GM12878 (cell line): ENCODE results near the gene OPN4. TPM values are rescaled to one million over a fixed set of nuclear protein-coding genes. Genes with fewer than 3 reads are reported as not detected.

Experiments used
- ATAC-seq: fragments of 200-7000 bp; cut with Tn5 transposase; 3 replicates; pipeline ENCODE4 v1.9.1; 2020; ENCODE audit warnings: mild to moderate bottlenecking, moderate library complexity
- BruUV-seq: library from RNA; stranded (reverse); fragments of 400-500 nt; replicated peaks from 2 replicates; lab custom pipeline; 2021; lab: Mats Ljungman, UMichigan
- CTCF ChIA-PET: fragments of 300-600 bp; sonication (Branson Sonifier 250); formaldehyde crosslinking; extraction: SDS; loops from one replicate; lab custom pipeline; 2021; ENCODE audit warnings: inconsistent platforms; lab: Yijun Ruan, JAX
- POLR2A ChIA-PET: fragments of 350-600 bp; formaldehyde crosslinking; extraction: SDS; loops from one replicate; lab custom pipeline; 2021; ENCODE audit warnings: inconsistent platforms; lab: Charles Lee
- RAD21 ChIA-PET: fragments of 300-600 bp; sonication (Branson Sonifier 250); formaldehyde crosslinking; loops from one replicate; lab custom pipeline; 2023; ENCODE audit warnings: antibody characterized with exemption; ENCODE audit not compliant: unreplicated experiment; lab: Charles Lee
- SMC1A ChIA-PET: fragments of 300-600 bp; sonication (Branson Sonifier 250); formaldehyde crosslinking; loops from one replicate; lab custom pipeline; 2023; ENCODE audit not compliant: unreplicated experiment, uncharacterized antibody; lab: Charles Lee
- DNase-seq: peaks from one replicate; pipeline ENCODE4 v3.0.0-alpha.2; 2011; ENCODE audit warnings: low read depth, low spot score
- FAIRE-seq: peaks from 3 replicates; lab custom pipeline; 2011; peaks lifted over from hg19 to GRCh38; lab: Jason Lieb, UNC
- H2AFZ ChIP-seq: 2 replicates; pipeline ENCODE4 v1.6.0; 2011; ENCODE audit warnings: low read depth, low read length, control low read depth; ENCODE audit not compliant: control insufficient read depth
- H3K27ac ChIP-seq: 2 replicates; pipeline ENCODE4 v1.5.1; 2011; ENCODE audit warnings: control low read depth; ENCODE audit not compliant: control insufficient read depth, insufficient read depth
- H3K27me3 ChIP-seq, 2 experiments: replicated peaks in 1 of 2; 2 replicates each; pipeline versions ENCODE4 v1.6.0 to v1.6.1; 2011; ENCODE audit warnings: low read length in 1 of 2; ENCODE audit not compliant: control insufficient read depth in 2 of 2, insufficient read depth in 2 of 2
- H3K36me3 ChIP-seq, 2 experiments: 2 replicates each; pipeline ENCODE4 v1.5.1; 2011; ENCODE audit warnings: low read length in 1 of 2; ENCODE audit not compliant: control insufficient read depth in 2 of 2, insufficient read depth in 2 of 2
- H3K4me1 ChIP-seq: 2 replicates; pipeline ENCODE4 v1.6.1; 2011; ENCODE audit warnings: mild to moderate bottlenecking, low read length, moderate library complexity, mixed read lengths; ENCODE audit not compliant: control insufficient read depth, insufficient read depth
- H3K4me2 ChIP-seq: 2 replicates; pipeline ENCODE4 v1.6.0; 2011; ENCODE audit warnings: control low read depth; ENCODE audit not compliant: control insufficient read depth, insufficient read depth
- H3K4me3 ChIP-seq: fragments of 200-600 bp; sonication (generic); 2 replicates; pipeline ENCODE4 v1.5.1; 2016
- H3K79me2 ChIP-seq: 2 replicates; pipeline ENCODE4 v1.6.0; 2011; ENCODE audit warnings: low read length; ENCODE audit not compliant: control insufficient read depth, insufficient read depth
- H3K9ac ChIP-seq: 2 replicates; pipeline ENCODE4 v1.8.0; 2011; ENCODE audit warnings: low read length, control low read depth, mixed read lengths; ENCODE audit not compliant: control insufficient read depth, insufficient read depth
- H3K9me3 ChIP-seq: replicated peaks from 3 replicates; pipeline ENCODE4 v1.5.1; 2011; ENCODE audit warnings: mild to moderate bottlenecking, low read length; ENCODE audit not compliant: control insufficient read depth, insufficient read depth
- H4K20me1 ChIP-seq: 2 replicates; pipeline ENCODE4 v1.6.0; 2011; ENCODE audit not compliant: control insufficient read depth, insufficient read depth
- BHLHE40 ChIP-seq, 2 experiments: fragments of 450-650 bp in 1 of 2; IDR thresholded peaks; 2 replicates each; pipeline ENCODE4 v1.6.1; 2011 to 2017; ENCODE audit warnings: low read depth in 2 of 2, borderline replicate concordance in 1 of 2, improper control_type of control experiment in 1 of 2, low read length in 1 of 2, mild to moderate bottlenecking in 1 of 2
- CBX5 ChIP-seq: sonication (generic); IDR thresholded peaks from 2 replicates; pipeline ENCODE4 v1.6.1; 2016; ENCODE audit warnings: low read depth, moderate library complexity, mild to moderate bottlenecking, inconsistent platforms
- DPF2 ChIP-seq: fragments of 450-650 bp; IDR thresholded peaks from 2 replicates; pipeline ENCODE4 v1.6.1; 2017; ENCODE audit warnings: mild to moderate bottlenecking
- EGR1 ChIP-seq, 2 experiments: IDR thresholded peaks; 1 replicate in 1 of 2; 2 replicates in 1 of 2; pipeline ENCODE4 v1.6.1; 2011 to 2012; ENCODE audit warnings: low read depth in 2 of 2, low read length in 2 of 2, borderline replicate concordance in 1 of 2, mild to moderate bottlenecking in 1 of 2, moderate library complexity in 1 of 2
- ESRRA ChIP-seq: IDR thresholded peaks from 2 replicates; pipeline ENCODE4 v1.6.1; 2012; ENCODE audit warnings: mild to moderate bottlenecking, low read length, improper control_type of control experiment
- FOXK2 ChIP-seq: fragments of 450-650 bp; IDR thresholded peaks from 2 replicates; pipeline ENCODE4 v1.6.1; 2017; ENCODE audit warnings: mild to moderate bottlenecking, moderate library complexity
- KLF5 ChIP-seq: fragments of 450-650 bp; IDR thresholded peaks from 2 replicates; pipeline ENCODE4 v1.6.1; 2014; ENCODE audit warnings: mild to moderate bottlenecking; ENCODE audit not compliant: partially characterized antibody
- NFYA ChIP-seq: IDR thresholded peaks from 2 replicates; pipeline ENCODE4 v1.6.1; 2011; ENCODE audit warnings: low read depth, mild to moderate bottlenecking, low read length, improper control_type of control experiment, borderline replicate concordance
- NFYB ChIP-seq: IDR thresholded peaks from 2 replicates; pipeline ENCODE4 v1.6.1; 2011; ENCODE audit warnings: low read depth, mild to moderate bottlenecking, low read length, improper control_type of control experiment, moderate library complexity; ENCODE audit not compliant: insufficient read depth
- RAD51 ChIP-seq: fragments of 450-650 bp; IDR thresholded peaks from 2 replicates; pipeline ENCODE4 v1.6.1; 2016; ENCODE audit warnings: moderate library complexity, mild to moderate bottlenecking, inconsistent platforms
- RCOR1 ChIP-seq: conservative IDR thresholded peaks from 2 replicates; pipeline ENCODE4 v1.6.1; 2012; ENCODE audit warnings: low read depth, low read length, improper control_type of control experiment
- ZSCAN29 ChIP-seq: fragments of 450-650 bp; IDR thresholded peaks from 2 replicates; pipeline ENCODE4 v1.6.1; 2017; ENCODE audit warnings: mild to moderate bottlenecking, moderate library complexity
- WGBS: methylation state at CpG from one replicate; pipeline ENCODE4 v1.1.6; 2016; ENCODE audit warnings: low lambda C conversion rate; ENCODE audit not compliant: insufficient replicate concordance, insufficient coverage; ENCODE audit errors: missing lambda C conversion rate; 5-methylcytosine and 5-hydroxymethylcytosine counted together
- in situ Hi-C: fragments of 300-500 bp; cut with MboI; formaldehyde crosslinking; loops from 9 replicates; pipeline ENCODE4 v1.14.3; 2018; ENCODE audit warnings: mixed read lengths
- intact Hi-C: fragments of 100-400 bp; cut with micrococcal nuclease; formaldehyde crosslinking; loops from one replicate; pipeline ENCODE4 v1.14.2; 2022; ENCODE audit not compliant: unreplicated experiment
- polyA plus RNA-seq, 11 experiments: library from polyadenylated mRNA; depleted of rRNA in 4 of 11; unstranded in 6 of 11; stranded (reverse) in 5 of 11; fragments of >200 nt; fragmentation: Nextera tagmentation in 4 of 11; fragmentation: Illumina TruSeq in 1 of 11; extraction: Ambion mirVana in 4 of 11; extraction: Trizol in 1 of 11; gene quantifications; 1 replicate in 1 of 11; 2 replicates in 10 of 11; pipeline versions ENCODE4 v1.2.1 to v1.2.3, GENCODE V29; 2011 to 2016; ENCODE audit warnings: inconsistent platforms in 2 of 11, missing spikeins in 2 of 11, low read depth in 1 of 11
- total RNA-seq, 4 experiments: library from RNA; depleted of rRNA in 3 of 4; stranded (reverse); fragments of >200 nt in 3 of 4; fragmentation: Illumina TruSeq in 1 of 4; extraction: Trizol in 1 of 4; gene quantifications; 2 replicates each; pipeline versions ENCODE4 v1.2.1 to v1.2.3, GENCODE V29; 2013 to 2021
- TF ChIP-seq, protein P1 (sequence below): fragments of 450-650 bp; IDR thresholded peaks from 2 replicates; pipeline ENCODE4 v1.6.1; 2016; ENCODE audit warnings: mild to moderate bottlenecking

OPN4 gene
- total and polyA plus RNA-seq, 10 of the 15 experiments (the other 5 are each of a cell fraction or from before 2014, with no cell fraction given), result not detected

- Histone ChIP-seq H3K79me2 (no peaks in the 10 kb centered on the region), H3K4me2 (no peak overlapping the region), H3K9me3 (no peaks in the 10 kb centered on the region; the same call in 2 of the 3 replicates), H3K9ac (no peak overlapping the region), H3K36me3 (no peaks in the 10 kb centered on the region), H3K27me3 (no peaks in the 10 kb centered on the region; a peak in 1 of 4 replicates), H3K4me3 (no peak overlapping the region), H3K4me1 (no peaks in the 10 kb centered on the region), H2AFZ (no peak overlapping the region), H3K27ac (no peak overlapping the region), H4K20me1 (no peaks in the 10 kb centered on the region; the same call in 1 of the 2 replicates)
- 35% methylated on average over 15 of the region's 17 CpGs for WGBS
- BruUV-seq, result no TSS peak
- intact Hi-C loops, result loop anchor here (10.0 kb wide), 1 partner anchor 265 kb away; no protein-coding TSS in a partner anchor
- RAD21 ChIA-PET, result no interaction called here
- FAIRE-seq (no peak), ATAC-seq (no peak), DNase-seq (no peak)
- CTCF ChIA-PET, result interaction anchor here (0.8 kb wide), 1 partner anchor 15 kb away, joined by 3 read pairs; no protein-coding TSS in a partner anchor
- TF ChIP-seq DPF2 (no peak), EGR1 (IDR thresholded peaks at IDR 0.05; ENCODE audit: borderline replicate concordance in 1 of 2, low read depth in 2 of 2, low read length in 2 of 2) (no peak), BHLHE40 (IDR thresholded peaks at IDR 0.05; ENCODE audit: borderline replicate concordance in 1 of 2, low read depth in 2 of 2, low read length in 1 of 2) (no peak), RCOR1 (no peak), NFYB (no peak), ZSCAN29 (no peak), FOXK2 (no peak), RAD51 (no peak), KLF5 (no peak), CBX5 (no peak), NFYA (no peak), ESRRA (no peak)
- TF ChIP-seq, protein P1, sequence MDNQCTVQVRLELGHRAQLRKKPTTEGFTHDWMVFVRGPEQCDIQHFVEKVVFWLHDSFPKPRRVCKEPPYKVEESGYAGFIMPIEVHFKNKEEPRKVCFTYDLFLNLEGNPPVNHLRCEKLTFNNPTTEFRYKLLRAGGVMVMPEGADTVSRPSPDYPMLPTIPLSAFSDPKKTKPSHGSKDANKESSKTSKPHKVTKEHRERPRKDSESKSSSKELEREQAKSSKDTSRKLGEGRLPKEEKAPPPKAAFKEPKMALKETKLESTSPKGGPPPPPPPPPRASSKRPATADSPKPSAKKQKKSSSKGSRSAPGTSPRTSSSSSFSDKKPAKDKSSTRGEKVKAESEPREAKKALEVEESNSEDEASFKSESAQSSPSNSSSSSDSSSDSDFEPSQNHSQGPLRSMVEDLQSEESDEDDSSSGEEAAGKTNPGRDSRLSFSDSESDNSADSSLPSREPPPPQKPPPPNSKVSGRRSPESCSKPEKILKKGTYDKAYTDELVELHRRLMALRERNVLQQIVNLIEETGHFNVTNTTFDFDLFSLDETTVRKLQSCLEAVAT, result no peak
- in situ Hi-C loops, result no loop called here
- SMC1A ChIA-PET, result no interaction called here
- POLR2A ChIA-PET, result no interaction called here
Observed at GRCh38 chr10:86659721-86660453, 5.5 kb downstream of the OPN4 start.
